ENCODE measurements around the gene DICER1. TPM values are rescaled to one million over a fixed set of nuclear protein-coding genes. Genes with fewer than 3 reads are reported as not detected.

The DICER1 gene
- total RNA-seq, 1 donor from 2014 or later, result 27.6 TPM

DNA sequence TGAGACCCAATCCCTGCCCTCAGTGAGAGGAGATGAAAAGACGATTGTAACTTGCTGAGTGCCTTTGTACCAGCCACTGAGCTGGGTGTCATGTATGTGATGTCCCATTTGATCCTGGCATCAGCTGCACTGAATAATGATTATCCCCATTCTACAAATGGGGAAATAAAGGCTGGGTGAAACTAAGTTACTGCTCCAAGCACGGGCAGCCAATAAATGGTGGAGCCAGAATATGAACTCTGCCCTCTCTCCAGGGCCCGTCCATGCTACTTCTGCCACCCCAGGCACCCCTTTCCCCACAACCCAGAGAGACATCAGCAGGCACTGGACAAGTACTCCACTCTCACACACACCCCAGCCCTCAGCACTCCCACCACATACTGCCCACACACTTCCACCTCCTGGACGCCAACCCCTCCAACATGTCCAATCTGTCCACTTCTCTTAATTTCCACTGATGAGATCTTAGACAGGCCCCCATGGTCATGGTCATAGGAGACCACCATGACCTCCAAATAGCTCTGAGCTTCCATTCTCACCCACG is 115.8 kb downstream of the DICER1 start:
- FAIRE-seq, result no peak
- no peak for DNase-seq (ENCODE audit: low read depth)

DNA sequence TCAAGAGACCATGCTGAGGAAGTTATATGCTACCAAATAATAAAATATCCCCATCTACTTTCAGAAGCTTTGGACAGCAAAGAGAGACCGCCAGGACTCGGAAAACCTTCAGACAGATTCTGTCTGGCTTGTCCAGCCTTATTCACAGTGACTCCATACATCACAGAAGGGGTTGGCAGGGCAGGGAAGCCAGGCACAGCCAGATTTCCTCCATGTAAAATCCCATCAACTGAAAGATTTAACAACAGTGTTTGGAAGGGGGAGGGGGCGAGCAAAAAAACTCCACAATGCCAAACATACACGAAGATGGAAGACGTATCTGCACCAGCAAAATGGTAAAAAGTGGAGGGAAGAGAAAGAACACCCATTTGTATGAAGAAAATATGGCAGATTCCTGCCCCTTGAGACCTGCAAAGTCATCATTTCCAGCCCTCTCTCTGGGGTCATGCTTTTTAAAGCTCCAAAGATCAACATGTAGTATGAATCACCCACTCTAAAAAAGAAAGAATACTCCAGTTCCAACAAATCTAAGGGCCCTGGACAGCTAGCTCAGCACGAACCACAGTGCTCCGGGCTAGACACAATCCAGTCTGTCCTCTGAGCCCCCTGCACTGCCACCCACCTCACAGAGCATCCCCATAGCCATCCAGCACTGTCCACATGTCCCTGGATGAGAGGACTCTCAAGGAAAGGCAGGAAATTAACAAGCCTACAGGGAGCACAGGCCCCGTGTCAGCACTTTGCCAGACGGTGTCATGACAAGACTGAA is 116.4 kb downstream of the DICER1 start:
- DNase-seq (ENCODE audit: low read depth), result no peak
- TF ChIP-seq, protein P1, sequence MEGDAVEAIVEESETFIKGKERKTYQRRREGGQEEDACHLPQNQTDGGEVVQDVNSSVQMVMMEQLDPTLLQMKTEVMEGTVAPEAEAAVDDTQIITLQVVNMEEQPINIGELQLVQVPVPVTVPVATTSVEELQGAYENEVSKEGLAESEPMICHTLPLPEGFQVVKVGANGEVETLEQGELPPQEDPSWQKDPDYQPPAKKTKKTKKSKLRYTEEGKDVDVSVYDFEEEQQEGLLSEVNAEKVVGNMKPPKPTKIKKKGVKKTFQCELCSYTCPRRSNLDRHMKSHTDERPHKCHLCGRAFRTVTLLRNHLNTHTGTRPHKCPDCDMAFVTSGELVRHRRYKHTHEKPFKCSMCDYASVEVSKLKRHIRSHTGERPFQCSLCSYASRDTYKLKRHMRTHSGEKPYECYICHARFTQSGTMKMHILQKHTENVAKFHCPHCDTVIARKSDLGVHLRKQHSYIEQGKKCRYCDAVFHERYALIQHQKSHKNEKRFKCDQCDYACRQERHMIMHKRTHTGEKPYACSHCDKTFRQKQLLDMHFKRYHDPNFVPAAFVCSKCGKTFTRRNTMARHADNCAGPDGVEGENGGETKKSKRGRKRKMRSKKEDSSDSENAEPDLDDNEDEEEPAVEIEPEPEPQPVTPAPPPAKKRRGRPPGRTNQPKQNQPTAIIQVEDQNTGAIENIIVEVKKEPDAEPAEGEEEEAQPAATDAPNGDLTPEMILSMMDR (IDR thresholded peaks at IDR 0.05; ENCODE audit: insufficient read depth, low read length, severe bottlenecking), result no peak
- Histone ChIP-seq H3K27me3 (ENCODE audit: control insufficient read depth, insufficient read depth, low read length) (no peaks in the 10 kb centered on the region), H3K36me3 (ENCODE audit: control insufficient read depth, insufficient read depth, low read length) (no peaks in the 10 kb centered on the region), H3K4me3 (ENCODE audit: low read depth, low read length) (no peak overlapping the region)
- no peak for FAIRE-seq

More for the DNA sequence above, 115.8 kb downstream of the DICER1 start:
- TF ChIP-seq, protein P1 (IDR thresholded peaks at IDR 0.05; ENCODE audit: insufficient read depth, low read length, severe bottlenecking), result no peak
- no peaks in the 10 kb centered on the region for H3K36me3 ChIP-seq (ENCODE audit: control insufficient read depth, insufficient read depth, low read length)
- H3K4me3 ChIP-seq (ENCODE audit: low read depth, low read length), result no peak overlapping the region
- H3K27me3 ChIP-seq (ENCODE audit: control insufficient read depth, insufficient read depth, low read length), result no peaks in the 10 kb centered on the region

DNA sequence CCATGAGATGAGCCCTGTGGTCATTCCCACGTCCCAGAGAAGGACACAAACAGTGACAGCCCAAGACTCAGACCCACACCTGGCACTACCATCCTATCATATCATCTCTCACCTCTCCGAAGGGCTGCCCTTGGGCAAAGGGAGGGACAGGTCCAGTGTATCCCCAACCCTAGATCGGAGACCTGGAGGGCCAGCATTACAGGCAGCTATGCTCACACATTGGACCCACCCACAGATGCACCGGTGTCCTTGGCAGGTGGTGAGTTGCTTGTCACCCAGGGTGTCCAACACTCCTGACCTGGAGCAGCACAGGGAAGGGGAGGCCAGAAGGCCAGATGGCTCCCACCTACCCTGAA is 117.4 kb downstream of the DICER1 start:
- H3K27me3 ChIP-seq (ENCODE audit: control insufficient read depth, insufficient read depth, low read length), result no peaks in the 10 kb centered on the region
- H3K36me3 ChIP-seq (ENCODE audit: control insufficient read depth, insufficient read depth, low read length), result no peaks in the 10 kb centered on the region
- FAIRE-seq (no peak), DNase-seq (ENCODE audit: low read depth) (no peak)
- H3K4me3 ChIP-seq (ENCODE audit: low read depth, low read length), result no peak overlapping the region
- TF ChIP-seq, protein P1 (IDR thresholded peaks at IDR 0.05; ENCODE audit: insufficient read depth, low read length, severe bottlenecking), result no peak

DNA sequence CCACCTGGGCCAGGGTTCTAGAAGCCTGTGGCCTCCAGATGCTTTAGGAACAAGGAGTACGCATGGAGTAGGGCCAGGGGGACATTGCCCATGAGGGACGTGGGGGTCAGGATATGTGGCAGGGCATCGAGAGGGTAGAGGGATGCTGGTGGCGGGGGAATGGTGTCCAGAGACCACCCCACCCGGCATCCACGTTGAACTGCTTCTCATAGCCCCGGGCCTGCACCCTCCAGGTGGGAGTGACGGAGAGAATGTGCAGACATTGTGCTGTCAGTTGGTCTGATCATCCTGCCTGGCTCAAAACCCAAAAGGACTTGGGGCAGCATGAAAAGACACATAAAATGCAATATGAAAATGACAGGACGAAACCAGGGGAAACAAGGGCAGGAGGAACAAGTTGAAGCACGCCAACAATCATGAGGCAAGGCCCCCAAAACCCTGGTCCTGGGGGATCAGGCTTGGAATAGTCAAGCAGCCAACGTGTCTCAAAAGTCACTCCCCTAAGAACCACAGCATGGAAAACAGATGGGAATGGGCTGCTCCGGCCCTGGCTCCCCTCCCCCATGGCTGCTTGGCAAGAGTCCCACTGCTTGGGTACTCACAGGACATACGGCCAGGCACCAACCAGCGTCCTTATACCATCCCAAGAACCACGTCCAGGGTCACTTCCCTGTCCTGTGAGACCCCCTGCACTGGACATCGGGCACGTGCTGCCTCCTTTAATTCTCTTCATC is 117.9 kb downstream of the DICER1 start:
- no peaks in the 10 kb centered on the region for H3K27me3 ChIP-seq (ENCODE audit: control insufficient read depth, insufficient read depth, low read length)
- no peak overlapping the region for H3K4me3 ChIP-seq (ENCODE audit: low read depth, low read length)
- no peaks in the 10 kb centered on the region for H3K36me3 ChIP-seq (ENCODE audit: control insufficient read depth, insufficient read depth, low read length)
- no peak for FAIRE-seq
- TF ChIP-seq, protein P1 (IDR thresholded peaks at IDR 0.05; ENCODE audit: insufficient read depth, low read length, severe bottlenecking), result no peak
- no peak for DNase-seq (ENCODE audit: low read depth)

DNA sequence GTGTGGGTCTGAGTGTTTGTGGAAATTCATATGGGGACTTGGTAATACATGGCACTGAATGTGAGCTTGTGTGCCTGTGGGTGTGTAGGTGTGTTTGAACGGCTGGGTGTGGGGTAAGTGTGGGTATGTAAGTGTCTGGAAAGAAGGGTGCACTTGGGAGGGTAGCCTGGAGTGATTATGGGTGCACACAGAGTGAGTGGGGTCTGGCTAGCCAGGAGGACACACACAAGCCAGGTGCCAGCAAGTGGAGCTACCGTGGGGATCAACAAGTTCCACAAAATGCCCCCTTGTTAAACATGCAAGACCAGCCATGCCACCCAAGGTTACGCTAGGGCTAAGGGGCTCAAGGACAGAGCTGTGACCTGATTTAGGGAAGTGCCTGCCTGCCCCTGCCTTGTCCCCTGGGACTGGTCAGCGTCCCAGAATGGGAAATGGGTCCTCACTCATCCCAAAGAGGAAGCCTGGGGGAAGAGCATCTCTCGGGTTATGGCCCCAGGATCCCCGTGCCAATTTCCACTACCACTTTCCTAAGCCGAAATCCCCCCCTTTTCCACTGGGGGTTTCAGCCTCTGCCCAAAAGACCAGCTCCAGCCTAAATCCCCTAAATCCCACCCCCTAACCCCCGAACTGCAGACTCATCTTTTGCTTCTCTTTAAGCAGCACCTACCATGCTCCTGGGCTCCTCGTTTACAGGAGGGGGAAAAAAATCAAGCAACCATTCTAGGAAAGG is 118.6 kb downstream of the DICER1 start:
- H3K4me3 ChIP-seq (ENCODE audit: low read depth, low read length), result no peak overlapping the region
- DNase-seq (ENCODE audit: low read depth) (no peak), FAIRE-seq (no peak)
- no peaks in the 10 kb centered on the region for H3K27me3 ChIP-seq (ENCODE audit: control insufficient read depth, insufficient read depth, low read length)
- H3K36me3 ChIP-seq (ENCODE audit: control insufficient read depth, insufficient read depth, low read length), result no peaks in the 10 kb centered on the region
- TF ChIP-seq, protein P1 (IDR thresholded peaks at IDR 0.05; ENCODE audit: insufficient read depth, low read length, severe bottlenecking), result no peak
